Lower lobe of right lung (tissue), 2 donors: ENCODE results near the gene COL5A1. TPM values are rescaled to one million over a fixed set of nuclear protein-coding genes. Genes with fewer than 3 reads are reported as not detected.

Source experiments
- ATAC-seq, 2 donors: fragments of 200-7000 bp; cut with Tn5 transposase; one replicate each; pipeline ENCODE4 v1.9.1; 2020 to 2022; ENCODE audit warnings: mild to moderate bottlenecking in 2 of 2, moderate library complexity in 2 of 2
- DNase-seq: peaks from one replicate; pipeline ENCODE4 v3.0.0-alpha.2; 2020
- H3K27ac ChIP-seq: fragments of 200-600 bp; one replicate; pipeline ENCODE4 v1.8.0; 2022
- H3K27me3 ChIP-seq: fragments of 200-600 bp; one replicate; pipeline ENCODE4 v1.8.0; 2022; ENCODE audit warnings: low read depth
- H3K36me3 ChIP-seq: fragments of 200-600 bp; one replicate; pipeline ENCODE4 v1.8.0; 2022; ENCODE audit warnings: mild to moderate bottlenecking
- H3K4me1 ChIP-seq: fragments of 200-600 bp; one replicate; pipeline ENCODE4 v1.8.0; 2022
- H3K4me3 ChIP-seq: fragments of 200-600 bp; one replicate; pipeline ENCODE4 v1.8.0; 2022; ENCODE audit warnings: mild to moderate bottlenecking
- H3K9me3 ChIP-seq: fragments of 200-600 bp; one replicate; pipeline ENCODE4 v1.8.0; 2022
- intact Hi-C: fragments of 100-400 bp; cut with DNase I; formaldehyde crosslinking; loops from one replicate; pipeline ENCODE4 v1.11.0; 2022
- total RNA-seq: library from RNA; stranded (reverse); fragmentation: NEBNext Ultra II Directional; extraction: Animal tissue kit (Norgen Biotek cat#: 25700); gene quantifications from one replicate; pipeline ENCODE4 v1.2.1, GENCODE V29; 2021
- TF ChIP-seq, protein P1 (sequence below): fragments of 200-600 bp; IDR thresholded peaks from one replicate; pipeline ENCODE4 v1.8.0; 2022; ENCODE audit warnings: antibody characterized with exemption, mild to moderate bottlenecking
- donor health status: DM: no; HTN: yes; CAD: no; lungs with severe emphysema.

COL5A1 gene
- total RNA-seq, 1 donor from 2014 or later = 29.0 TPM

DNA sequence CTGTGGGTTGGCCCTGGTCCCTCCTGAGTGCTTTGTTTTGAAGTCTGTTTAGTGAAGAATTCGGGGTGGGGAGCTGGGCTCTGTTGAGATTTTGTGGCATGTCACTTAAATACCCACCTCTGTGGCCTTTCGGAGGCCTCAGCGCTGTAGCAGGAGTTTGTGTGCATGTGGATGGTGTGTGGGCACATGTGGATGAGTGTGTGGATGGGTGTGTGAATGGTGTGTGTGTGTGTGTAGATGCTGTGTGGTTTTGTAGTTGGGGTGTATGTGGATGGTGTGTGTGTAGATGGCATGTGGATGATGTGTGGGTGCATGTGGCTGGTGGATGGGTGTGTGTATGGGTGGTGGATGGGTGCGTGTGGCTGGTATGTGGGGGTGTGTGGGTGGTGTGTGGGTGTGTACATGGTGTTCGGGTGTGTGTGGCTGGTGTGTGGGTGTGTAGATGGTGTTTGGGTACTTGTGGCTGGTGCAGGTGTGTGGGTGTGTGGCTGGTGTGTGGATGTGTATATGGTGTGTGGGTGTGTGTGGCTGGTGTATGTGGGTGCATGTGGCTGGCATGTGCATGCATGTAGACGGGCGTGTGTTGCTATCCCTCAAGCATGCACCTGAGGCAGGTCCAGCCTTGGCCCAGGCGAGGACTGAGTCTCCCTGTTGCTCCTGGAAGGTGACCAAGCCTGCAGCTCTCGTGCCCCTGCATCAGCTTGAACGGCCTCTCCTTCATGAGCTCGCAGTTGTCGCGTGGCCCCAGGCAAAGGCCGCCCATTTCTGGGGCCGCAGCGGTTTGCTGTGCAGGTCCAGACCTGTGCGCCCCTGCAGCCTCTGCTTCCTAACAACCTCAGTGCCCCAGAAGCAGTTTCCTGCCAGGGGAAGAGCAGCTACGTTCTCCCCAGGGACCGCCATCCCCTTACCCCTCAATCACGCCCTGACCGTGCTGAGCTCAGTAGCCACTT, 185.0 kb downstream of the COL5A1 start:
- DNase-seq (no peak), ATAC-seq (no peak)
- TF ChIP-seq, protein P1, sequence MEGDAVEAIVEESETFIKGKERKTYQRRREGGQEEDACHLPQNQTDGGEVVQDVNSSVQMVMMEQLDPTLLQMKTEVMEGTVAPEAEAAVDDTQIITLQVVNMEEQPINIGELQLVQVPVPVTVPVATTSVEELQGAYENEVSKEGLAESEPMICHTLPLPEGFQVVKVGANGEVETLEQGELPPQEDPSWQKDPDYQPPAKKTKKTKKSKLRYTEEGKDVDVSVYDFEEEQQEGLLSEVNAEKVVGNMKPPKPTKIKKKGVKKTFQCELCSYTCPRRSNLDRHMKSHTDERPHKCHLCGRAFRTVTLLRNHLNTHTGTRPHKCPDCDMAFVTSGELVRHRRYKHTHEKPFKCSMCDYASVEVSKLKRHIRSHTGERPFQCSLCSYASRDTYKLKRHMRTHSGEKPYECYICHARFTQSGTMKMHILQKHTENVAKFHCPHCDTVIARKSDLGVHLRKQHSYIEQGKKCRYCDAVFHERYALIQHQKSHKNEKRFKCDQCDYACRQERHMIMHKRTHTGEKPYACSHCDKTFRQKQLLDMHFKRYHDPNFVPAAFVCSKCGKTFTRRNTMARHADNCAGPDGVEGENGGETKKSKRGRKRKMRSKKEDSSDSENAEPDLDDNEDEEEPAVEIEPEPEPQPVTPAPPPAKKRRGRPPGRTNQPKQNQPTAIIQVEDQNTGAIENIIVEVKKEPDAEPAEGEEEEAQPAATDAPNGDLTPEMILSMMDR = no peak
- Histone ChIP-seq H3K36me3 (peaks cover 14% of the 10 kb centered on the region), H3K27ac (no peak overlapping the region), H3K27me3 (no peaks in the 10 kb centered on the region), H3K4me3 (no peak overlapping the region), H3K9me3 (no peaks in the 10 kb centered on the region), H3K4me1 (no peaks in the 10 kb centered on the region)
- intact Hi-C loops = no loop called here

GRCh38 chr9:134827559-134827958, 186.0 kb downstream of the COL5A1 start:
- no peak overlapping the region for H3K27ac ChIP-seq
- no peaks in the 10 kb centered on the region for H3K27me3 ChIP-seq
- no peaks in the 10 kb centered on the region for H3K9me3 ChIP-seq
- H3K36me3 ChIP-seq = peaks cover 14% of the 10 kb centered on the region
- intact Hi-C loops = no loop called here
- TF ChIP-seq, protein P1 = no peak
- no peaks in the 10 kb centered on the region for H3K4me1 ChIP-seq
- H3K4me3 ChIP-seq = no peak overlapping the region
- ATAC-seq = no peak
- no peak for DNase-seq

GRCh38 chr9:134827993-134828392, 186.4 kb downstream of the COL5A1 start:
- DNase-seq (no peak), ATAC-seq (no peak)
- intact Hi-C loops = no loop called here
- Histone ChIP-seq H3K4me1 (no peaks in the 10 kb centered on the region), H3K27ac (no peak overlapping the region), H3K4me3 (no peak overlapping the region), H3K27me3 (no peaks in the 10 kb centered on the region), H3K9me3 (no peaks in the 10 kb centered on the region), H3K36me3 (peaks cover 14% of the 10 kb centered on the region)
- TF ChIP-seq, protein P1 = no peak

- no peak overlapping the region for H3K4me3 ChIP-seq
- no peak overlapping the region for H3K27ac ChIP-seq
- H3K36me3 ChIP-seq = peaks cover 14% of the 10 kb centered on the region
- no peaks in the 10 kb centered on the region for H3K4me1 ChIP-seq
- intact Hi-C loops = no loop called here
- DNase-seq (no peak), ATAC-seq (no peak)
- H3K27me3 ChIP-seq = no peaks in the 10 kb centered on the region
- H3K9me3 ChIP-seq = no peaks in the 10 kb centered on the region
- TF ChIP-seq, protein P1 = no peak
Measured at GRCh38 chr9:134828892-134829291, 187.3 kb downstream of the COL5A1 start.

DNA sequence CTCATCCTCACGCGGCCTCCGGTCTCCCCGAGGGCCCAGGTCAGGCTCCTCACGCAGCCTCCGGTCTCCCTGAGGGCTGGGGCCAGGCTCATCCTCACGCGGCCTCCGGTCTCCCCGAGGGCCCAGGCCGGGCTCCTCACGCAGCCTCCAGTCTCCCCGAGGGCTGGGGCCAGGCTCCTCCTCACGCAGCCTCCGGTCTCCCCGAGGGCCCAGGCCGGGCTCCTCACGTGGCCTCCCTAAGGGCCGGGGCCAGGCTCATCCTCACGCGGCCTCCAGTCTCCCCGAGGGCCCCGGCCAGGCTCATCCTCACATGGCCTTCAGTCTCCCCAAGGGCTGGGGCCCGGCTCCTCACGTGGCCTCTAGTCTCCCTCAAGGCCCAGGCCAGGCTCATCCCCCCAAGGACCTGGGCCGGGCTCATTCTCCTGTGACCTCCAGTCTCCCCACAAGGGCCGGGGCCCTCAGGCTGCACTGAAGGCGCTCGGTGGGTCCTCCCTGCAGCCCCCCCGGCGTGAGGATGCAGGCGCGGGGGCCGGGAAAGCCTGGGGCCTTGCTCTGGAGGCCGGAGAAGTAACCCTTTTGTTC, 187.8 kb downstream of the COL5A1 start:
- H3K27ac ChIP-seq = no peak overlapping the region
- H3K4me3 ChIP-seq = no peak overlapping the region
- DNase-seq (no peak), ATAC-seq (no peak)
- no peaks in the 10 kb centered on the region for H3K27me3 ChIP-seq
- TF ChIP-seq, protein P1 = no peak
- intact Hi-C loops = no loop called here
- H3K4me1 ChIP-seq = no peaks in the 10 kb centered on the region
- peaks cover 14% of the 10 kb centered on the region for H3K36me3 ChIP-seq
- no peaks in the 10 kb centered on the region for H3K9me3 ChIP-seq
